Heart right ventricle (tissue), 16 donors: ENCODE data around the gene MAGED1. TPM values are rescaled to one million over a fixed set of nuclear protein-coding genes. Genes with fewer than 3 reads are reported as not detected.

Source experiments
- ATAC-seq, 8 donors: fragments of 200-7000 bp; cut with Tn5 transposase; one replicate each; pipeline ENCODE4 v1.9.1; 2020; ENCODE audit warnings: mild to moderate bottlenecking in 8 of 8, moderate library complexity in 8 of 8, moderate number of reproducible peaks in 1 of 8
- DNase-seq, 2 donors: peaks; one replicate each; pipeline ENCODE4 v3.0.0-alpha.2; 2020
- H3K27ac ChIP-seq, 10 donors: fragments of 200-600 bp; sonication (generic) in 2 of 10; one replicate each; pipeline versions ENCODE4 v1.5.0 to v1.8.0; 2020 to 2022; ENCODE audit warnings: mild to moderate bottlenecking in 3 of 10
- H3K27me3 ChIP-seq, 7 donors: fragments of 200-600 bp; one replicate each; pipeline ENCODE4 v1.8.0; 2021 to 2022; ENCODE audit warnings: mild to moderate bottlenecking in 2 of 7
- H3K36me3 ChIP-seq, 9 donors: fragments of 200-600 bp; sonication (generic) in 1 of 9; one replicate each; pipeline versions ENCODE4 v1.5.0 to v1.8.0; 2020 to 2022; ENCODE audit warnings: mild to moderate bottlenecking in 2 of 9
- H3K4me1 ChIP-seq, 9 donors: fragments of 200-600 bp; sonication (generic) in 1 of 9; one replicate each; pipeline versions ENCODE4 v1.5.0 to v1.8.0; 2020 to 2022; ENCODE audit warnings: mild to moderate bottlenecking in 4 of 9
- H3K4me3 ChIP-seq, 10 donors: fragments of 200-600 bp; sonication (generic) in 2 of 10; one replicate each; pipeline versions ENCODE4 v1.5.0 to v1.8.0; 2020 to 2022; ENCODE audit warnings: mild to moderate bottlenecking in 7 of 10, moderate library complexity in 2 of 10
- H3K9me3 ChIP-seq, 11 donors: fragments of 200-600 bp in 10 of 11; sonication (generic) in 2 of 11; one replicate each; pipeline versions ENCODE4 v1.5.0 to v1.8.0; 2013 to 2022; ENCODE audit warnings: mild to moderate bottlenecking in 2 of 11, control low read depth in 1 of 11, moderate library complexity in 1 of 11
- WGBS, 2 donors: extraction: QIAGEN DNeasy Blood & Tissue Kit; methylation state at CpG; one replicate each; pipeline ENCODE4 v1.1.7; 2013; ENCODE audit warnings: inconsistent platforms in 1 of 2; 5-methylcytosine and 5-hydroxymethylcytosine counted together
- intact Hi-C, 10 donors: fragments of 100-400 bp; cut with DNase I; formaldehyde crosslinking; loops; one replicate each; pipeline versions ENCODE4 v1.11.1 to v1.14.2; 2022
- polyA plus RNA-seq, 2 donors: library from polyadenylated mRNA; stranded (reverse); fragments of 200-250 nt; gene quantifications; one replicate each; pipeline ENCODE4 v1.2.3, GENCODE V29; 2013
- total RNA-seq, 10 donors: library from RNA; stranded (reverse); fragmentation: NEBNext Ultra II Directional in 3 of 10; extraction: Animal tissue kit (Norgen Biotek cat#: 25700) in 3 of 10; gene quantifications; one replicate each; pipeline versions ENCODE4 v1.2.1 to v1.2.4, GENCODE V29; 2021 to 2023
- TF ChIP-seq, protein P1 (sequence below), 9 donors: fragments of 200-600 bp; sonication (generic) in 2 of 9; IDR thresholded peaks; one replicate each; pipeline versions ENCODE4 v1.5.0 to v1.8.0; 2021 to 2022; ENCODE audit warnings: antibody characterized with exemption in 9 of 9, mild to moderate bottlenecking in 5 of 9, moderate library complexity in 1 of 9
- donor health status: Arrhythmogenic right ventricular cardiomyopathy.
- donor health status: ischemic (EF 13 %, LVEDD 7.1; RV severe dilation, severe dysfunction).
- donor health status: healthy with polysubstance abuse.
- donor health status: DM: no; HTN: yes; CAD: no.
- donor health status: DM: no; HTN: no; CAD: no.
- donor health status: ischemic (EF 25% LVEDD 6.9; RV normal size, moderate dysfunction).
- donor health status: ischemic (EF 25% LVEDD 5.7; RV mildly dilated, moderate dysfunction).
- donor health status: healthy.
- donor health status: DM: yes; HTN: yes; CAD: no.
- donor health status: Ischemic cardiomyopathy.
- donor health status: ischemic (EF 35%, LVEDD 5.7; RV mildly dilated, moderate dysfunction).
- donor health status: nonischemic (EF 11% LVEDD 7.7; RV severe dilation, severe dysfunction).
- donor health status: DM: yes; HTN: yes; CAD: no.
- donor health status: PGD.
- donor health status: ischemic (EF 29% LVEDD 5.4; RV normal size, mild dysfunction).
- donor health status: nonischemic (EF 23%, LVEDD 6.1; RV moderate dilation, normal function).

Gene MAGED1
- total and polyA plus RNA-seq, 12 donors, result 13.8 to 103 (median 81.1) TPM

DNA sequence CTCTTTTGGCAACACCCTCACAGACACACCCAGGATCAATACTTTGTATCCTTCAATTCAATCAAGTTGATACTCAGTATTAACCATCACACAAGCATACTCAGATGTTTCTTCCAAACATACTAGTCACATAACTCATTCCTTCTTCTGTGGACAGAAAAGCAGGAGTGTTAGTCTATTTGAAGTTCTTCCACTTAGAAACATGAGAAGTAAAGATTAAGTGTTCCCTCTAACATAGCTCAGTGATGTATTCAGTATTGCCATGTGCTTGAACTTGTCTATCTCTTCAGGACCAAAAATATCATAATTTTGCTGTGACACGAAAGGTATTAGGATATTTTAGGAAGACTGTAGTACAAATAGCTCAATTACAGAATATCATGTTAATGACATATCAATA is 25.8 kb upstream of the MAGED1 start:
- DNase-seq (no peak), ATAC-seq (no peak)
- H3K4me3 ChIP-seq, result no peak overlapping the region
- no peaks in the 10 kb centered on the region for H3K36me3 ChIP-seq
- peaks cover 0 to 6% (median 0%) of the 10 kb centered on the region in 7 donors for H3K27me3 ChIP-seq
- 56 to 66% methylated on average over 1 of the region's 1 CpG for WGBS, 2 donors
- H3K9me3 ChIP-seq, result no peaks in the 10 kb centered on the region
- TF ChIP-seq, protein P1, sequence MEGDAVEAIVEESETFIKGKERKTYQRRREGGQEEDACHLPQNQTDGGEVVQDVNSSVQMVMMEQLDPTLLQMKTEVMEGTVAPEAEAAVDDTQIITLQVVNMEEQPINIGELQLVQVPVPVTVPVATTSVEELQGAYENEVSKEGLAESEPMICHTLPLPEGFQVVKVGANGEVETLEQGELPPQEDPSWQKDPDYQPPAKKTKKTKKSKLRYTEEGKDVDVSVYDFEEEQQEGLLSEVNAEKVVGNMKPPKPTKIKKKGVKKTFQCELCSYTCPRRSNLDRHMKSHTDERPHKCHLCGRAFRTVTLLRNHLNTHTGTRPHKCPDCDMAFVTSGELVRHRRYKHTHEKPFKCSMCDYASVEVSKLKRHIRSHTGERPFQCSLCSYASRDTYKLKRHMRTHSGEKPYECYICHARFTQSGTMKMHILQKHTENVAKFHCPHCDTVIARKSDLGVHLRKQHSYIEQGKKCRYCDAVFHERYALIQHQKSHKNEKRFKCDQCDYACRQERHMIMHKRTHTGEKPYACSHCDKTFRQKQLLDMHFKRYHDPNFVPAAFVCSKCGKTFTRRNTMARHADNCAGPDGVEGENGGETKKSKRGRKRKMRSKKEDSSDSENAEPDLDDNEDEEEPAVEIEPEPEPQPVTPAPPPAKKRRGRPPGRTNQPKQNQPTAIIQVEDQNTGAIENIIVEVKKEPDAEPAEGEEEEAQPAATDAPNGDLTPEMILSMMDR (IDR thresholded peaks at IDR 0.05), result no peak
- intact Hi-C loops, result no loop called here
- no peaks in the 10 kb centered on the region for H3K4me1 ChIP-seq
- no peak overlapping the region for H3K27ac ChIP-seq

DNA sequence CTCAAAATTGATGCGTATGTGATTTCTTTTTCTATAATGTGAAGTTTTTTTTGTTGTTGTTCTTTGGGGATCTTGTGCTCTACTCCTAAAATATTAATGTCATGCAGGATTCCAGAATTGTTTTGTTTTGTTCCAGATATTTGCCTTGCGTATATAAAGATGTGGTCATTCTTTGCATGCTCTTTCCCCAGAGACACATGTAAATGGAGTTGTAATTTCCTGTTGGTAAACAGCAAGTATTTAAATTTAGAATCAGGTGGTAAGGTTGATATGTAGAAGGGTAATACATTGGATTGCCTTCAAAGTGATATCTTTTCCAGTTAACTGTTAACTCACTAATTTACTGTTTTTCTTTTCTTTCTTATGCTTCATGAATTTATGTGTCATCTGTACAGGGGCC is 23.1 kb upstream of the MAGED1 start:
- Histone ChIP-seq H3K36me3 (no peaks in the 10 kb centered on the region), H3K27ac (no peak overlapping the region), H3K9me3 (no peaks in the 10 kb centered on the region), H3K4me1 (no peaks in the 10 kb centered on the region), H3K27me3 (peaks cover 0 to 6% (median 0%) of the 10 kb centered on the region in 7 donors), H3K4me3 (no peak overlapping the region)
- no peak for DNase-seq
- ATAC-seq, result no peak
- WGBS, 2 donors, result 87 to 90% methylated on average over 2 of the region's 2 CpGs
- TF ChIP-seq, protein P1 (IDR thresholded peaks at IDR 0.05), result no peak
- intact Hi-C loops, result no loop called here

DNA sequence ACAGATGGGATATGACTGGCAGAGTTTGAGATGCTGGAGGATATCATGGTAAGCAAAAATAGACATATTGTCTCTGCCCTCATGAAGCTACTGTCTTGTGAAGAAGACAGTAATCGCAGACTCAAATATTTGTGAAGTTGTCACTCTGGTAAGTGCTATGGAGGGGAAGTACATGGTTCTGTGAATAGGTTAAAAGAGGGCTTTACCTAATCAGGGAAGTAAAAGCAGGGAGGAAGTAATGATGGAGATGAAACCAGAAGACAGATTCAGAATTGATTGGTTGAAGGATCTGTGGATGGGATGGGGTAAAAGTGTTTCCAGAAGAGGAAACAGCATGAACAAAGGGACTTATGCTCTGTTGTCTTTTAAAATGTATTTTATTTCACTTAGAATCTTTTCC is 19.3 kb upstream of the MAGED1 start:
- Histone ChIP-seq H3K4me1 (no peaks in the 10 kb centered on the region), H3K27ac (no peak overlapping the region), H3K36me3 (no peaks in the 10 kb centered on the region)

DNA sequence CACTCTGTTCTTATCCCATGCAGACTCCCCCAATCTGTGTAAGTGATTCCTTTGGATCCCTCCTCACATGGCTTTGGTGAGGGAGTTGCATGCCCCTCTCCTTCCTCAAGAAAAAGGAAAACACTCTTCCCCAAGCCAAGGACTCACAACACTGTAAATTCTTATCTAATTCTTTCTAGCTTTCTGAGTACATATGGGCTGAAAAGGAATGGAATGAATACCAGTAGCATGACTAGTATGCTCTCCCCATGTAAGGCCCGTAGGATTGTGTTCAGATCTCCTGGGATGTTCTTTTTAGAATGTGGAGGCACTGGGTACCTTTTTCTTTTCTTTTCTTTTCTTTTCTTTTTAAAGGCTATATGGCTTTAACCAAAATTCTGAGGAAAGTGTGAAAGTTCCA is 17.0 kb upstream of the MAGED1 start:
- H3K9me3 ChIP-seq, result no peaks in the 10 kb centered on the region
- 86 to 93% methylated on average over 1 of the region's 1 CpG for WGBS, 2 donors
- H3K27ac ChIP-seq, result no peak overlapping the region
- no peak overlapping the region for H3K4me3 ChIP-seq
- H3K36me3 ChIP-seq, result no peaks in the 10 kb centered on the region
- H3K27me3 ChIP-seq, result peaks cover 0 to 16% (median 0%) of the 10 kb centered on the region in 7 donors
- ATAC-seq, result no peak
- DNase-seq, result no peak
- H3K4me1 ChIP-seq, result no peaks in the 10 kb centered on the region
- intact Hi-C loops, result no loop called here
- TF ChIP-seq, protein P1 (IDR thresholded peaks at IDR 0.05), result no peak

More for the DNA sequence above, 19.3 kb upstream of the MAGED1 start:
- WGBS, 2 donors, result 92 to 100% methylated on average over 1 of the region's 1 CpG
- ATAC-seq, result no peak
- Histone ChIP-seq H3K27me3 (peaks cover 0 to 9% (median 0%) of the 10 kb centered on the region in 7 donors), H3K9me3 (no peaks in the 10 kb centered on the region), H3K4me3 (no peak overlapping the region)
- TF ChIP-seq, protein P1 (IDR thresholded peaks at IDR 0.05), result no peak
- DNase-seq, result no peak
- intact Hi-C loops, result no loop called here
